Measurements from ENCODE around the gene NCAN. TPM values are rescaled to one million over a fixed set of nuclear protein-coding genes. Genes with fewer than 3 reads are reported as not detected.

Gene NCAN
- total and polyA plus RNA-seq, 9 of the 15 experiments (the other 6 are each of a cell fraction or from before 2014, with no cell fraction given): 0.04 TPM; not detected in 8

DNA sequence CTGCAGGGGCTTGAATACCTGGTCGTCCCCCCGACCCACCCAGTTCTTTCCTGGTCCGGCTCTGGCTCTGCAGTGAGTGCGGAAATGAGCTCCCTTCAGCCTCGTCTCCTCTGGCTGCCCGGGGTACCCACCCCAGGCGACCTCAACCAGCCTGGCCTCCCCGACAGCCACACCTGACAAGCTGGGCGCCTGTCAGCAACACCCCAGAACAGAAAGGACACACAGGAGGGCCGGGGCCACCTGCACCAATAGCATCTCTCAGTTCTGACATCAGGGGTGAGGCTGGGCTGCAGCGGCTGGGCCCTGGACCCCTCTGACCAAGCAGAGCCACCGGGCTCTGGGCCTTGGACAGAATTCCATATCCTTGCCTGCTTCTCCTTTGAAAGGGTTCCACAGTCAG lies 88.9 kb downstream of the NCAN start (continued):
- TF ChIP-seq, protein P1, sequence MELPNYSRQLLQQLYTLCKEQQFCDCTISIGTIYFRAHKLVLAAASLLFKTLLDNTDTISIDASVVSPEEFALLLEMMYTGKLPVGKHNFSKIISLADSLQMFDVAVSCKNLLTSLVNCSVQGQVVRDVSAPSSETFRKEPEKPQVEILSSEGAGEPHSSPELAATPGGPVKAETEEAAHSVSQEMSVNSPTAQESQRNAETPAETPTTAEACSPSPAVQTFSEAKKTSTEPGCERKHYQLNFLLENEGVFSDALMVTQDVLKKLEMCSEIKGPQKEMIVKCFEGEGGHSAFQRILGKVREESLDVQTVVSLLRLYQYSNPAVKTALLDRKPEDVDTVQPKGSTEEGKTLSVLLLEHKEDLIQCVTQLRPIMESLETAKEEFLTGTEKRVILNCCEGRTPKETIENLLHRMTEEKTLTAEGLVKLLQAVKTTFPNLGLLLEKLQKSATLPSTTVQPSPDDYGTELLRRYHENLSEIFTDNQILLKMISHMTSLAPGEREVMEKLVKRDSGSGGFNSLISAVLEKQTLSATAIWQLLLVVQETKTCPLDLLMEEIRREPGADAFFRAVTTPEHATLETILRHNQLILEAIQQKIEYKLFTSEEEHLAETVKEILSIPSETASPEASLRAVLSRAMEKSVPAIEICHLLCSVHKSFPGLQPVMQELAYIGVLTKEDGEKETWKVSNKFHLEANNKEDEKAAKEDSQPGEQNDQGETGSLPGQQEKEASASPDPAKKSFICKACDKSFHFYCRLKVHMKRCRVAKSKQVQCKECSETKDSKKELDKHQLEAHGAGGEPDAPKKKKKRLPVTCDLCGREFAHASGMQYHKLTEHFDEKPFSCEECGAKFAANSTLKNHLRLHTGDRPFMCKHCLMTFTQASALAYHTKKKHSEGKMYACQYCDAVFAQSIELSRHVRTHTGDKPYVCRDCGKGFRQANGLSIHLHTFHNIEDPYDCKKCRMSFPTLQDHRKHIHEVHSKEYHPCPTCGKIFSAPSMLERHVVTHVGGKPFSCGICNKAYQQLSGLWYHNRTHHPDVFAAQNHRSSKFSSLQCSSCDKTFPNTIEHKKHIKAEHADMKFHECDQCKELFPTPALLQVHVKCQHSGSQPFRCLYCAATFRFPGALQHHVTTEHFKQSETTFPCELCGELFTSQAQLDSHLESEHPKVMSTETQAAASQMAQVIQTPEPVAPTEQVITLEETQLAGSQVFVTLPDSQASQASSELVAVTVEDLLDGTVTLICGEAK (IDR thresholded peaks at IDR 0.05): no peak
- TF ChIP-seq, protein P1 (CRISPR knock-in tag; IDR thresholded peaks at IDR 0.05): no peak
- TF ChIP-seq, protein P2, sequence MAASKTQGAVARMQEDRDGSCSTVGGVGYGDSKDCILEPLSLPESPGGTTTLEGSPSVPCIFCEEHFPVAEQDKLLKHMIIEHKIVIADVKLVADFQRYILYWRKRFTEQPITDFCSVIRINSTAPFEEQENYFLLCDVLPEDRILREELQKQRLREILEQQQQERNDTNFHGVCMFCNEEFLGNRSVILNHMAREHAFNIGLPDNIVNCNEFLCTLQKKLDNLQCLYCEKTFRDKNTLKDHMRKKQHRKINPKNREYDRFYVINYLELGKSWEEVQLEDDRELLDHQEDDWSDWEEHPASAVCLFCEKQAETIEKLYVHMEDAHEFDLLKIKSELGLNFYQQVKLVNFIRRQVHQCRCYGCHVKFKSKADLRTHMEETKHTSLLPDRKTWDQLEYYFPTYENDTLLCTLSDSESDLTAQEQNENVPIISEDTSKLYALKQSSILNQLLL (CRISPR knock-in tag; IDR thresholded peaks at IDR 0.05; ENCODE audit: borderline replicate concordance): no peak
- TF ChIP-seq PCBP1 (IDR thresholded peaks at IDR 0.05; ENCODE audit: low read depth, low read length, poor library complexity, severe bottlenecking) (no peak), NELFE (IDR thresholded peaks at IDR 0.05; ENCODE audit: insufficient read depth, insufficient read length) (no peak), KLF13 (tag; IDR thresholded peaks at IDR 0.05; ENCODE audit: borderline replicate concordance, low read depth) (no peak), RBM25 (IDR thresholded peaks at IDR 0.05; ENCODE audit: low read depth, low read length, severe bottlenecking) (no peak)
- TF ChIP-seq, protein P3, sequence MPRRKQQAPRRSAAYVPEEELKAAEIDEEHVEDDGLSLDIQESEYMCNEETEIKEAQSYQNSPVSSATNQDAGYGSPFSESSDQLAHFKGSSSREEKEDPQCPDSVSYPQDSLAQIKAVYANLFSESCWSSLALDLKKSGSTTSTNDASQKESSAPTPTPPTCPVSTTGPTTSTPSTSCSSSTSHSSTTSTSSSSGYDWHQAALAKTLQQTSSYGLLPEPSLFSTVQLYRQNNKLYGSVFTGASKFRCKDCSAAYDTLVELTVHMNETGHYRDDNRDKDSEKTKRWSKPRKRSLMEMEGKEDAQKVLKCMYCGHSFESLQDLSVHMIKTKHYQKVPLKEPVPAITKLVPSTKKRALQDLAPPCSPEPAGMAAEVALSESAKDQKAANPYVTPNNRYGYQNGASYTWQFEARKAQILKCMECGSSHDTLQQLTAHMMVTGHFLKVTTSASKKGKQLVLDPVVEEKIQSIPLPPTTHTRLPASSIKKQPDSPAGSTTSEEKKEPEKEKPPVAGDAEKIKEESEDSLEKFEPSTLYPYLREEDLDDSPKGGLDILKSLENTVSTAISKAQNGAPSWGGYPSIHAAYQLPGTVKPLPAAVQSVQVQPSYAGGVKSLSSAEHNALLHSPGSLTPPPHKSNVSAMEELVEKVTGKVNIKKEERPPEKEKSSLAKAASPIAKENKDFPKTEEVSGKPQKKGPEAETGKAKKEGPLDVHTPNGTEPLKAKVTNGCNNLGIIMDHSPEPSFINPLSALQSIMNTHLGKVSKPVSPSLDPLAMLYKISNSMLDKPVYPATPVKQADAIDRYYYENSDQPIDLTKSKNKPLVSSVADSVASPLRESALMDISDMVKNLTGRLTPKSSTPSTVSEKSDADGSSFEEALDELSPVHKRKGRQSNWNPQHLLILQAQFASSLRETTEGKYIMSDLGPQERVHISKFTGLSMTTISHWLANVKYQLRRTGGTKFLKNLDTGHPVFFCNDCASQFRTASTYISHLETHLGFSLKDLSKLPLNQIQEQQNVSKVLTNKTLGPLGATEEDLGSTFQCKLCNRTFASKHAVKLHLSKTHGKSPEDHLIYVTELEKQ (CRISPR knock-in tag; IDR thresholded peaks at IDR 0.05): no peak
- TF ChIP-seq, protein P4, sequence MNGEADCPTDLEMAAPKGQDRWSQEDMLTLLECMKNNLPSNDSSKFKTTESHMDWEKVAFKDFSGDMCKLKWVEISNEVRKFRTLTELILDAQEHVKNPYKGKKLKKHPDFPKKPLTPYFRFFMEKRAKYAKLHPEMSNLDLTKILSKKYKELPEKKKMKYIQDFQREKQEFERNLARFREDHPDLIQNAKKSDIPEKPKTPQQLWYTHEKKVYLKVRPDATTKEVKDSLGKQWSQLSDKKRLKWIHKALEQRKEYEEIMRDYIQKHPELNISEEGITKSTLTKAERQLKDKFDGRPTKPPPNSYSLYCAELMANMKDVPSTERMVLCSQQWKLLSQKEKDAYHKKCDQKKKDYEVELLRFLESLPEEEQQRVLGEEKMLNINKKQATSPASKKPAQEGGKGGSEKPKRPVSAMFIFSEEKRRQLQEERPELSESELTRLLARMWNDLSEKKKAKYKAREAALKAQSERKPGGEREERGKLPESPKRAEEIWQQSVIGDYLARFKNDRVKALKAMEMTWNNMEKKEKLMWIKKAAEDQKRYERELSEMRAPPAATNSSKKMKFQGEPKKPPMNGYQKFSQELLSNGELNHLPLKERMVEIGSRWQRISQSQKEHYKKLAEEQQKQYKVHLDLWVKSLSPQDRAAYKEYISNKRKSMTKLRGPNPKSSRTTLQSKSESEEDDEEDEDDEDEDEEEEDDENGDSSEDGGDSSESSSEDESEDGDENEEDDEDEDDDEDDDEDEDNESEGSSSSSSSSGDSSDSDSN (IDR thresholded peaks at IDR 0.05; ENCODE audit: borderline replicate concordance in 1 of 2, low read depth in 2 of 2, low read length in 2 of 2): no peak

Measured in K562 (cell line).